Stimulated activated CD8-positive, alpha-beta memory T cell treated with anti-CD3 and anti-CD28 coated beads, Interleukin-2, amount 100 ng/mL, for 1 hour (primary cell): ENCODE results near the gene ZNF189.
A peak's percentile ranks its signal among the peaks of the same experiment; 100 is the strongest.
"Not testable (repeated sequence)": the region's sequence is repeated elsewhere in the genome, so short reads cannot be mapped to it uniquely, and the experiment has no call there.

Experiments used
- DNase-seq, 2 donors: peaks; one replicate each; pipeline ENCODE4 v3.0.0-alpha.2; 2020; ENCODE audit warnings: low read depth in 2 of 2

Gene ZNF189

DNA sequence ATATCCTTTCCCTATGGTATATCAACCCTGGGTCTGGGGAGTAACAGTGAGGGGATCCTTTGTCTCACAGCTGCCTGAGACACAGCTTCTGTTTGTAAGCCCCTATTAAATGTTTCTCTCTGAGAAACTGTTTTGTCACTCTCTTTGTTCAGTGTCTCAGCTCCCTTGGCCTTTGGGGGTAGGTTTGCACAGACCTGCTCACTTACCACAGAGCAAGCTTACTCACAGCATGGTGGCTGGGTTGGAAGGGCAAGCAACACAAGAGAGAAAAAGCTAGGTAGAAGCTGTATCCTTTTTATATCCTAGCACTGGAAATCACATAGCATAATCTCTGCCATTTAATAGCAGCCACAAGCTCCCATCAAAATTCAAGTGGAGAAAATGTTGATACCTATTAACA, 18.4 kb upstream of the ZNF189 start:
- no peak for DNase-seq

DNA sequence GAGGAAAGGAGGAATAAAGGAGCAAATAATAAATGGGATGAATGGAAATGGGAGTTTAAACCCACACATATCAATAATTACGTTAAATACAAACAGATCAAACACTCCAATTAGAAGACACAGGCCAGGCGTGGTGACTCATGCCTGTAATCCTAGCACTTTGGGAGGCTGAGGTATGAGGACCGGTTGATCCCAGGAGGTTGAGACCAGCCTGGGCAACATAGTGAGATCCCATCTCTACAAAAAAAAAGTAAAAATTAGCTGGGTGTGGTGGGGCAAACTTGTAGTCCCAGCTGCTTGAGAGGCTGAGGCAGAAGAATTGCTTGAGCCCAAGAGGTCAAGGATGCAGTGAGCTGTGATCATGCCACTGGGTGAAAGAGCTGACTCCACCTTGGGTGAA, 17.5 kb upstream of the ZNF189 start:
- DNase-seq = no peak

DNA sequence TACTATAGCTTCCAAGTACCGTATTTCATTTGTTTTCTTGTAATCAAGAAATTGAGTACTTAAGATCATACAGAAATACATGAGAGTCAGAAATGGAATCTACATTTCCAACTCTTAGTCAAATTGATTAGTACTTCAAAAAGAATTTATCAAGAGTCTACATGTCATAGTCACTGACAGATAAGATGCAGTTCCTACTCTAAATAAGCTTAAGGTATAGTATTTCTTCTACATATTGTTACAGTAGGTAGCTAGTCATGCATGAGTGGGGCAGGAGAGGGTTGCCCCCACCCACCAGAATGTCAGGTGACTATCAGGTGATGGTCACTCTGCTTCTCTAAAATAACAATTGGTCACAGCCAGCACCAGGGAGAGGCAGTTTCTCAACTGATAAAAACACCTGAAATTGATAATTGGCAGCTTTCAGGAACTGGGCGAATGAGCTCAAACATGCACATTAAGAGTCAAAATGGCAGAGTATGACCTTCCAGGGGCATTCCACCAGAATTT, 16.8 kb upstream of the ZNF189 start:
- no peak for DNase-seq

DNA sequence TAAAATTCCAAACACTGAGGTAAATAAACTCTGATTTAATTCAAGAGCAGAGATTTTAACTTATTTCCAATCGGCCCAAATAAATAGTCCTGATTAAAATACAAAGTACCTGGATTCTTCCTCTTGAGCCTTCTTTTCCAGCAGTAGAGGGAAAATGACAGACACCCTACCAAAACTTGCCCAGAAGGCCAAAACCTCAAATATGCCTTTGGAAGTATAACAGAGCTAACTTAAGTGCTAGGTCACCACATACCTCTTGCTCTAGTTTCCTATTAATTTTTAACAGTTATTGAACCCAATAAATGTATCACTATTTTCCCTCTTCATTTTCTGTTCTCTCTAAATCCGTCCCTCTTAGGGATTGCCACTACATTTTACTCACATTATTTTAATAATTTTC, 15.3 kb upstream of the ZNF189 start:
- no peak for DNase-seq

DNA sequence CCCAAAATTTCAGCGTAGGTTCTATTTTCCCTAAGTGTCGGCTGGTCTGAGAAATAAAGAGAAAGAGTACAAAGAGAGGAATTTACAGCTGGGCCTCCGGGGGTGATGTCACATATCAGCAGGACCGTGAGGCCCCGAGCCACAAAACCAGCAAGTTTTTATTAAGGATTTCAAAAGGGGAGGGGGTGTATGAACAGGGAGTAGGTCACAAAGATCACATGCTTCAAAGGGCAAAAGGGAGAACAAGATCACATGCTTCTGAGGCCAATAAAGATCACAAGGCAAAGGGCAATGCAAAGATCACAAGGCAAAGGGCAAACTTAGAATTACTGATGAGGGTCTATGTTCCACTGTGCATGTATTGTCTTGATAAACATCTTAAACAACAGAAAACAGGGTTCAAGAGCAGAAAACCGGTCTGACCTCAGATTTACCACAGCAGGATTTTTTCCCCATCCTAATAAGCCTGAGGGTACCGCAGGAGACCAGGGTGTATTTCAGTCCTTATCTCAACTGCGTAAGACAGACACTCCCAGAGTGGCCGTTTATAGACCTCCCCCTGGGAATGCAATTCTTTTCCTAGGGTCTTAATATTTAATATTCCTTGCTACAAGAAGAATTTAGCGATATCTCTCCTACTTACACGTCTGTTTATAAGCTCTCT, 13.6 kb upstream of the ZNF189 start, which contains the start of gene BAAT:
Gene BAAT (minus strand): TSS at position 134 of the 664 bp plus-strand sequence. CDS start 13,602 bp downstream, outside the sequence.
- DNase-seq = not testable (repeated sequence)

DNA sequence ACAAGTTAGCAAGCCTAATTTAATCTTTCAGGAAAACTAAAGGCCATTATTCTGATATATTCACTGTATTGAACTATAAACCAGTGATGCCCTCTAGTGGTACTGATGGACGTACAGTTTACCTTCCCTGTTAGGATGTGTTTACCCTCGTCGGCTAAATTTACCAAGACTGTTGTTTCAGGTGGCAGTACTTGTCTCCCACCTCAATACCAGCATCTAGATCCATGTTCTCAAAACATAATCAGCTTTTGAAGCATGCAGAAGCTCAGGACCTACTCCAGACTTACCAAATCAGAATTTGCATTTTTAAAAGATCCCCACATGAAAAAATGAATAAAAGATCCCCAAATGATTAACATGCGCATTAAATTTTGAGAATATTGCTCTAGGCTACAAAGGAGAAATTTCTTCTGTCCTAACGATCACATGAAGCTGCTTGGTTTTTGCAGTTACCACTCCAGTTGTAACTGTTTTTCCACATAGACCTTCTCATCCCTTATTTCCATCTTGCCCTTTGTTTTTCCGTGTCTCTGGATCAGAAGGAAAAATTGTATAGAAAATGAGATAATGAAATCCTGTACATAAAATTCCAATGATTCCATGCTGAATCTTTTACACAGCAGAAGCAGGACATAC, 10.7 kb upstream of the ZNF189 start:
- DNase-seq = no peak

DNA sequence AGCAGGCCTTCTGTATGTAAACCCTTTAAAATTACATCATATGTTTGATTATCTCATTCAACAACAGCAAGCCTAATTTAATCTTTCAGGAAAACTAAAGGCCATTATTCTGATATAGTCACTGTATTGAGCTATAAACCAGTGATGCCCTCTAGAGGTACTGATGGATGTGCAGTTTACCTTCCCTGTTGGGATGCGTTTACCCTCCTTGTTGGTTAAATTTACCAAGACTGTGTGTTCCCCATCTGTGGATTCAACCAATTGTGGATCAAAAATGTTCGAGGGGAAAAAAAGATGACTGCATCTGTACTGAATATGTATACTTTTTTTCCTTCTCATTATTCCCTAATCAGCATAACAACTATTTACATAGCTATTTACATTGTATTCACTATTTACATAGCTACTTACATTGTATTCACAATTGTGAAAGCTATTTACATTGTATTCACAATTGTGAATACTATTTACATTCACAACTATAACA, 10.1 kb upstream of the ZNF189 start:
- no peak for DNase-seq

DNA sequence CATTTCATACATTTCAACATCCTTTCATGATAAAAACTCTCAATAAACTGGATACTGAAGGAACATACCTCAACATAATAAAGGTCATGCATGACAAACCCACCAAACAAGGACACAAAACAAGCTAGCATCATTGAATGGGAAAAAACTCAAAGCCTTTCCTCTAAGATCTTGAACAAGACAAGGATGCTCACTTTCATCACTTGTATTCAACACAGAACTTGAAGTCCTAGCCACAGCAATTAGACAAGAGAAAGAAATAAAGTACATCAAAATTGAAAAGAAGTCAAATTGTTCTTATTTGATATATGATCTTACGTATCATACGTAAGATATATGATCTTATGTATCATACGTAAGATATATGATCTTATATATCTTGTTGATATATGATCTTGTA, 5.5 kb upstream of the ZNF189 start:
- DNase-seq = no peak

DNA sequence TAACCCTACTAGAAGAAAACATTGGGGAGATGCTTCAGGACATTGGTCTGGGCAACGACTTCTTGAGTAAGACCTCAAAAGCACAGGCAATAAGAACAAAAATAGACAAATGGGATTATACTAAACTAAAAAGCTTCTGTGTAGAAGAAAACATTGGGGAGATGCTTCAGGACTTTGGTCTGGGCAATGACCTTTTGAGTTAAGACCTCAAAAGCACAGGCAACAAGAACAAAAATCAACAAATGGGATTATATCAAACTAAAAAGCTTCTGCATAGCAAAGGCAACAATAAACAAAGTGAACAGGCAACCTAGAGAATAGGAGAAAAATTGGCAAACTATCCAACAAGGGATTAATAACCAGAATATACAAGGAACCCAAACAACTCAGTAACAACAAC, 4.0 kb upstream of the ZNF189 start:
- no peak for DNase-seq

DNA sequence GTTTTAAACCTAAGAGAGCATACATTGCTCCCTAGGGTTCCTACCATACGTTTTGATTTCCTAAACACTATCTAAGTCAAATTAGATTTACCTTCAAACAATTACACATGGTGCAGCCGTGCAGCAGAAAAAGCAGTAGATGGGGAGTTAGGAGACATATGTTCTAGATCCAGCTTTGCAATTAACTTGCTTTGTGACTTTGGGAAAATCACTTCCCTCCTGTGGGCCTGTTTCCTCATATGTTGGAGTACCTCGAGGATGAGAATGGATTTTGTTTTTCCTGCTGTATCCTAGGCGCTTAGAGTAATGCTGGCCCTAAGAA, 944 bp upstream of the ZNF189 start:
- DNase-seq = no peak

DNA sequence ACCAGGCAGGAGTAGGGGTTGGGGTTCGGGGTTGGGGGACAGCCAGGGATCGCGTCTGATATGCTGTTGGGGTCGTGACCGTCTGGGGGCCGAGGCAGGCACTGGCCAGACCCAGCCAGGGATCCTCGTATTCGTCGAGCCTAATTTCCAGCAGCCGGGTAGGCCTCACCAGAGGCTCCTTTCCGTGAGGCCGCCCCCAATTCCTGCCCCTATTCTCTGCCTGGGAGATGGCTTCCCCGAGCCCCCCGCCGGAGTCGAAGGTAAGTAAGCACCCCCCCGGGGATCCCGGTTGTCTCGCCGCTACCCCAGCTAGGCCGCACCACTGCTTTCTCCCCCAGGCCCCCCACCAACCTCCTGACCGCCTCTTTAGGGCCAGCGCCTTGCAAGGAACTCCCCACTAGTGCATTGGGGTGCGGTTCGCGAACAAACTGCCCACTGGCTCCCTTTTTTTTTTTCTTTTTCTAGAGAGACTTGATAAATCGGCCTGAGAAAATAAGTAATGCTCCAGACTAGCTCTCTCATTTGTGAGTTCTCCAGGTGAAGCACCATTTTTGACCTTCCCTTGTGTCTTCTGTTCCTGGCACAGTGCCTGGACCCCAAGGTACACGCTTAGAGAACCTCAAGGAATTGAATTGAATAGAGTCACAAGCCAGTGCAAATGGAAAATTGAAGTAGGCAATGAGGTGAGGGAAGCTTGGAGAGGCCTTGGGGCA, 435 bp downstream of the ZNF189 start:
- peak in 1 of 2 donors; percentile 4 for DNase-seq

DNA sequence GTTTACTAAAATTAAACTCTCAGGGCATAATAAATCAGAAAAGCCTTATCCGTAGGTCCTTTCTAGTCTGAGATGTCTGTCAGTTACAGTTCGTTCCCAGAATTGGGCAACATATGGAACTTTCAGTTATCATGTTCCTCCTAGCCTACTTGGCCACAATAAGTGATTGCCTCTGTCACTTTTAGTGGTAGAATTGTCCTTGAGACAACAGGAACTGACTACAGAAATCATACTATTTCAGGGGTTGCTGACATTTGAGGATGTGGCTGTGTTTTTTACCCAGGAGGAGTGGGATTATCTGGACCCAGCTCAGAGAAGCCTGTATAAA, 956 bp downstream of the ZNF189 start:
- DNase-seq = no peak

DNA sequence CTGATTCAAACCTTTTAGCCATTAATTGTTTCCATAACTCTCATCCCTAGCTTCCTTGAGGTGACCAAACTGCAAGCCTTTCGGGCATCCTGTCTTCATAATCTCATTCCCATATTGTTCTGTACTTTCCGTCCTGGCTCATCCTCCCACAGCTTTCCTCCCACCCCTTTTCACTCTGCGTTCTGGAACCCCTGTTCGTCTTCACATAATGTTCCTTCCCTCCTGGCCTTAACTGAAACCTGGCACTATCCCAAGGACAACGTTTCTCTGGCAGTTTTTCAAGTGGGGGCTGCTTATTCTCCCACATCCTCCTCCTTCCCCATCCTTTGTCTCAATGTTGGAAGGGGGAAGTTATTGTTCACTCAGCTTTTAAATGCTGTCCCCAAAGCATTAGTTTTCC, 1.5 kb downstream of the ZNF189 start:
- DNase-seq = no peak

DNA sequence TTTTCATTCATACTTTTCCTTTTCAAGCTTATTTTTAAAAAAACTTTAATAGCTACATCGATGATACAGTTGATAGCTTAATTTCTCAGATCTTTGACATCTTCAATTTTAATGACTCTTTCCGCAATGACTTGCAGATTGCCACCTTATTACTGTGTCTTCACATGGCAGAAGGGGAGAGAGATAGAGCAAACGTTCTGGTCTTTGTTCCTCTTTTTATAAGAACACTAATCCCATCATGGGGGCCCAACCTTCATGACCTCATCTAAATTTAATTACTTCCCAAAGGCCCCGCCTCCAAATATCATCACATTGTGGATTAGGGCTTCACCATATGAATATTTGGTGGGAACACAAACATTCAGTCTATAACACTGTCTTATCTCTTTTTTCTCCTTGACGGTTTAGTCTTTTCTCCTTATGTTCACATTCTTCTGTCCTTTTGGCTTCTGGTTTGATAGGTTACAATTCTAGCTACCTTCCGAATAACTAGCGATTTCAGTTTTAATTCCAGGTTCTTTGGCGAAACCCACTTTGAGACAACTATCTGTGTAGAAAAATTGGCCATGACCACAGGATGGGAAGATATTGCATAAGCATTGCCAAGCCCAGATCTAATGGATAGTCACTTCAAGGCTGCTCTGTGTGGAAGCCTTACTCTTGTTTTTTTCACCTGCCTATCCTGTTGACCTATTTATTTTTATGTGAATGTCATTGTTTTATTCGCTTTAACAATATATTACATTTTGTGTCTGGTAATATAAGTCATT, 5.0 kb downstream of the ZNF189 start:
- DNase-seq = no peak

DNA sequence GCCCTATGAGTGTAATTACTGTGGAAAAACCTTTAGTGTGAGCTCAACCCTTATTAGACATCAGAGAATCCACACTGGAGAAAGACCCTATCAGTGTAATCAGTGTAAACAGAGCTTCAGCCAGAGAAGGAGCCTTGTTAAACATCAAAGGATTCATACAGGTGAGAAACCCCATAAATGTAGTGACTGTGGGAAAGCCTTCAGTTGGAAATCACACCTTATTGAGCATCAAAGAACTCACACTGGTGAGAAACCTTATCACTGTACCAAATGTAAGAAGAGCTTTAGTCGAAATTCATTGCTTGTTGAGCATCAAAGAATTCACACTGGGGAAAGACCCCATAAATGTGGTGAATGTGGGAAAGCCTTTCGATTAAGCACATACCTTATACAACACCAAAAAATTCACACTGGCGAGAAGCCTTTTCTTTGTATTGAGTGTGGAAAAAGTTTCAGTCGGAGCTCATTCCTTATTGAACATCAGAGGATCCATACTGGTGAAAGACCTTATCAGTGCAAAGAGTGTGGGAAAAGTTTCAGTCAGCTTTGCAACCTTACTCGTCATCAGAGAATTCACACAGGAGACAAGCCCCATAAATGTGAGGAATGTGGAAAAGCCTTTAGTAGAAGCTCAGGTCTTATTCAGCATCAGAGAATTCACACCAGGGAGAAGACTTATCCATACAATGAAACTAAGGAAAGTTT, 9.9 kb downstream of the ZNF189 start:
- no peak for DNase-seq

DNA sequence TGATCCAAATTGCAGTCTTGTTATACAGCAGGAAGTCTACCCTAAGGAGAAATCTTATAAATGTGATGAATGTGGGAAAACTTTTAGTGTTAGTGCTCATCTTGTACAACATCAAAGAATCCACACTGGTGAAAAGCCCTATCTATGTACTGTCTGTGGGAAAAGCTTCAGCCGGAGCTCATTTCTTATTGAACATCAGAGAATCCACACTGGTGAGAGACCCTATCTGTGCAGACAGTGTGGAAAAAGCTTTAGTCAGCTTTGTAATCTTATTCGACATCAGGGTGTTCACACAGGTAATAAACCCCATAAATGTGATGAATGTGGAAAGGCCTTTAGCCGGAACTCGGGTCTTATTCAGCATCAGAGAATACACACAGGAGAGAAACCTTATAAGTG, 10.4 kb downstream of the ZNF189 start:
- no peak for DNase-seq

DNA sequence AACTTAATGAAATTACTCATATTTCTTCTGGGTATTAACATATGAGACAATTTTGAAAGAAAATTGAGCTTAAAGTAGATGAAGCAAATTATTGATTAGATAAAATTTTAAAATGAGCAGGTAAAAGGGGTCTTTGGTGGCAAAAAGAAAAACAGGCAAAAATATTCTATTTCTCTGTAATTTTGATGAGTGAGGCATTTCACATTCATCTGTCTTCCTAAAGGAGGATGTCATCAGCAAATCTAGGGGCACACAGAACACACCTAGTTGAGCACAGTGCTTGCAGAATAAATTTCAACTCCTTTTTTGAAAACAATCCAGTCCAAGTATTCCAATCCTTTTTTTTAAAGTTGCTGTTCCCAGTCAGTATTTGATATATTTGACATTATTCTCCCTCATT, 16.2 kb downstream of the ZNF189 start:
- no peak for DNase-seq

DNA sequence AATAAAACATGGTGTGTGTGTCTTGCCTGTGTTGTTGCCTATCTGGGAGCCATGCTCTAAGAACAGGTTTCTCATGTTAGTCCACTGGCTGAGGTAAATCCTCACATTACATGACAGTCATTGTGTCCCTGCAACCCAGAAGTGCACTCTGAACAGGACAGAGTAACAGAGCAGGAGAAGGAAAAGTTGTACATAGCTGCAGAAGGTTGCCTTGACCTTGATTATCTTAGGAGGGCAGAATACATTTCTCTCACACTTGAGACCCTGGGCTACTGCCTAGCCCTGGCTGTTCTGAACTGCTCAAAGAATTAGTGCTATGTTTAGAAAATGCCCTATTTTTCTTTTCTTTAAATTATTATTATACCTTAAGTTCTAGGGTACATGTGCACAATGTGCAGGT, 16.9 kb downstream of the ZNF189 start:
- no peak for DNase-seq

DNA sequence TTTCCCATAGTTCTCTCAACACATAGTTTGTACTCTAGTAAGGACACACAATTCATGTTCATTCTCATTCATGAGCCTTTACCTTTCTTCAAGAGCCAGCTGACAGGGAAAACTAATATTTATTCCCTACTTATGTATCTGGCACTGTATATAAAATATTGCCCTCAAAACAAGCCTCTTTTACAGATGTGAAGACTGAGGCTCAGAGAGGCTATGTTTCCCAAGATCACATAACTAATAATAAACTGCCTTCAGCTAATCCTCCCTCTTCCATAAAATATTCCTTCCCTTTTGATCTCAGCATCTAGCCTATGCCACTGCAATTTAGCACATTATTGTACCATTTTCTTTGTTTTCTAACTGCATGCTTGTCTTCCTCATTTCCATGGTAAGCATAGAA, 18.7 kb downstream of the ZNF189 start:
- DNase-seq = no peak

DNA sequence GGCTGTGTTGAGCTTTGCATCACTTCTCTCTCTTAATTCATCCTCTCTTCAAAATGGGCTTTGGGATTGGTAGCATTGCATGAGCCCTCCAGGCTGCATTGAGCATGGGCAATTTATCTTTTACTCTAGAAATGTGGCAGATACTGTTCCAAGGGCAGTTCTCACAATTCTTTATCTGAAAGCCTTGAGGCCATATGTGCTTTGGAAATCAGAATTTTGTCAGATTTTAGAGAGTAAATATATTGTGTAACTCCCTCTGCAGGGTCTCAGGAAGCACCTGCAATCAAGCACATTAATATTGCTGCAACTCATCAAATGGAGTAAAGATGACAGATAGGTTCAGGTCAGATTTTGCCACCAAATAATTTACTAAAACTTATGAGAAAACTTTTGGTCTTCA, 19.3 kb downstream of the ZNF189 start:
- DNase-seq = no peak

DNA sequence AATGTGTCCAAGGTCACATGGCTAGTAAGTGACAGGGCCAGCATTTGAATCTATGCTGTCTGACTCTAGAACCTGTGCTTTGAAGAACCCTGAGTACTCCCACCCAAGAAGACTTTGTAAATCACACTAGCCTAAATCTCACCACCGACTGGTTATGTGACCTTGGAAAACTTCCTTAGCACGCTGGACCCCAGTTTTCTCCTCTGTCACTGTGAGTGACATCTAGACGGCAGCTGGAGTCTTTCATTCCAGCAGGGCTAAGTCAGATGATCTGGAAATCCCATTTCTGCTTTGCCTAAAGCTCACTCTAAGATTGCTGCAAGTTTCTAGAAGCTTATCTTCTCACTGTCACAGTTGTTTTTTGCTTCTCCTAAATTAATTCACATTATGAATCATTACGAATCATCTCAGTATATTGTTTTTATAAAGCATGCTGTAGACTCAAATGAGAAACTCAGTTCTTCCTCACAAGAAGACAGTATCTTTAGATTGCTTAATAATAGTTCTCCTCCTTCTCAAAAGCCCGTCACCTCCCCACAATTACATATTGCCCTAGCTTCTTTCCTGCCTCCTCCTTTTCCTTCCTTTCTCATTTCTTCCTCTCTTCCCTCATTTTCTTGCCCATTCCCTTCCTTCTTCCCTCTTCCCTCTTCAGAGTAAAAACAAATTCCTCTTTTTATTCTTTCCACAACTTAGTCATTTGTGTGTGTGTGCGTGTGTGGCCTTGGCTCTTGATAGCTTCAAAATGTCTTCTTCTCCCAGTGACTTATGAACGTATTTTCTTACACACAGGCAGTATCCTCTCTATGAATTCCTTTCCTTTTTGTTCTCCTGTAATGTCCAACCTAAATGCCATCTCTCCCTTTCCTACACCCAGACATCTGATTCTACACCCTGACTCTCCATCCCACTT, 20.1 kb downstream of the ZNF189 start:
- no peak for DNase-seq
